Gastrocnemius medialis (tissue), 4 donors: ENCODE data around the gene C1QTNF9. TPM values are rescaled to one million over a fixed set of nuclear protein-coding genes. Genes with fewer than 3 reads are reported as not detected.
"Not testable (repeated sequence)": the region's sequence is repeated elsewhere in the genome, so short reads cannot be mapped to it uniquely, and the experiment has no call there.

Experiments used
- ATAC-seq, 2 donors: fragments of 150-250 bp; one replicate each; pipeline ENCODE4 v1.9.1; 2016
- DNase-seq, 2 donors: peaks; one replicate each; pipeline ENCODE4 v3.0.0-alpha.2; 2019
- H3K27ac ChIP-seq, 4 donors: fragments of 200-600 bp; sonication (generic); 1 replicate in 1 of 4; 2 replicates in 3 of 4; pipeline ENCODE4 v1.5.1; 2016 to 2018; ENCODE audit warnings: mild to moderate bottlenecking in 2 of 4, moderate library complexity in 1 of 4
- H3K27me3 ChIP-seq, 3 donors: fragments of 200-600 bp; sonication (generic) in 2 of 3; 1 replicate in 1 of 3; 2 replicates in 2 of 3; pipeline versions ENCODE4 v1.5.1 to v1.6.0; 2016 to 2019; ENCODE audit warnings: mild to moderate bottlenecking in 1 of 3, moderate library complexity in 1 of 3
- H3K36me3 ChIP-seq, 2 donors: fragments of 200-600 bp; sonication (generic) in 1 of 2; one replicate each; pipeline ENCODE4 v1.5.1; 2017 to 2018
- H3K4me1 ChIP-seq, 2 donors: fragments of 200-600 bp; sonication (generic) in 1 of 2; one replicate each; pipeline ENCODE4 v1.5.1; 2016 to 2017; ENCODE audit warnings: mild to moderate bottlenecking in 2 of 2
- H3K4me3 ChIP-seq, 4 donors: fragments of 200-600 bp; sonication (generic) in 3 of 4; 1 replicate in 1 of 4; 2 replicates in 3 of 4; pipeline ENCODE4 v1.5.1; 2016 to 2019; ENCODE audit warnings: mild to moderate bottlenecking in 2 of 4
- H3K9me3 ChIP-seq, 3 donors: fragments of 200-600 bp; sonication (generic) in 2 of 3; 1 replicate in 1 of 3; 2 replicates in 2 of 3; pipeline ENCODE4 v1.5.1; 2016 to 2019
- POLR2A ChIP-seq, 2 donors: fragments of 450-650 bp; IDR thresholded peaks; one replicate each; pipeline ENCODE4 v1.6.1; 2017; ENCODE audit warnings: antibody characterized with exemption in 2 of 2, mild to moderate bottlenecking in 2 of 2, moderate library complexity in 2 of 2
- in situ Hi-C, 4 donors: fragments of 200-750 bp; cut with MboI; loops; one replicate each; pipeline versions ENCODE4 v1.15.0 to v1.8.0; 2017; ENCODE audit warnings: low sequenced_read_pairs in 4 of 4
- intact Hi-C: fragments of 100-400 bp; cut with DNase I; formaldehyde crosslinking; loops from one replicate; pipeline ENCODE4 v1.15.1; 2023; ENCODE audit warnings: low total_unique reads
- total RNA-seq, 4 donors: library from RNA; depleted of rRNA; stranded (reverse); fragments of >200 nt; gene quantifications; one replicate each; pipeline versions ENCODE4 v1.1.0 to v1.2.3, GENCODE V29; 2016
- TF ChIP-seq, protein P1 (sequence below), 5 experiments: fragments of 450-650 bp in 3 of 5; fragments of 200-600 bp in 2 of 5; sonication (generic) in 2 of 5; IDR thresholded peaks in 4 of 5; conservative IDR thresholded peaks in 1 of 5; 1 replicate in 4 of 5; 2 replicates in 1 of 5; pipeline ENCODE4 v1.5.1; 2016 to 2019; ENCODE audit warnings: antibody characterized with exemption in 5 of 5, mild to moderate bottlenecking in 3 of 5, moderate library complexity in 3 of 5

Gene C1QTNF9
- total RNA-seq, 4 donors from 2014 or later, result 1.0 to 2.1 (median 1.5) TPM

DNA sequence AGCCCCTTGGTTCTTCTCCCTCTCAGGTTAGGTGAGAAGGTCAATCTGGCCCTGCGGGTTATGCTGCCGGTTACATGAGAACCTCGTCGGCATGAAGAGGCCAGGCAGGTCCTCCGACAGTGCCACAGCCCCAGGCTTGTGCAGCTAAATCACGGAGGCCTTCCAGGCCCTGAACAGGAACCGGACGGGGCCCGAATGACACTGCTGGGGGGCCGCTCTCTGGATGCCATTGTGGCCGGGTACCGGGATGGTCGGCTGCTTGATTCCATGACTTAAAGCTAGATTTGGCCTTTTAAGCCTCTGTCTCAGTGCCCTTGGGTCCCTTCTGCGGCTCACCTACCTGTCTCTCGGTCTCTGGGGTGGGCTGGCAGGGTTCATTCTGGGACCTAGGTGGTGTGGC is 48.4 kb downstream of the C1QTNF9 start:
- in situ Hi-C loops, result no loop called here
- DNase-seq, result no peak

DNA sequence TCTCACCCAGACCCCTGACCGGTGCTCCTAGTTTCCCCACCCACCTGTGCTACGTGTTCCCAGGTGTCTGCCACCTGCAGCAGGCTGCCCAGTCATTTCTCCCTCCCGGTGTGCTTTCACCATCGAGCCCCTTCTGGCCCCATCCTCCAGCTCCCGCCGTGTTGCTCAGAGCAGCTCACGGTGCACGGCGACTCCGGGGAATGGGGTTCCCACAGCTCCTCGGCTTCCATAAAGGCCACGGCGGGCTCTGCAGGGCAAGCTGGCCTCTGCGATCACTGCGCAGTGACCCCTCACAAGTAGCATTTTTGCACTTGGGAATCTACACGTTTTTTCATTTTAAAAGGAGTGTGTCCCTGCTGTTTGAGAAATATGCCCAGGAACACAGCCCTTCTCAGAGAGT is 49.5 kb downstream of the C1QTNF9 start:
- in situ Hi-C loops, H3K36me3 ChIP-seq, intact Hi-C loops, H3K4me1 ChIP-seq, H3K27me3 ChIP-seq, ATAC-seq, H3K9me3 ChIP-seq, H3K4me3 ChIP-seq, DNase-seq, H3K27ac ChIP-seq: not testable (repeated sequence)

More for the DNA sequence above, 48.4 kb downstream of the C1QTNF9 start:
- no peak overlapping the region for H3K27ac ChIP-seq
- no peaks in the 10 kb centered on the region for H3K27me3 ChIP-seq
- no peaks in the 10 kb centered on the region for H3K4me1 ChIP-seq
- intact Hi-C loops, result no loop called here
- H3K9me3 ChIP-seq, result no peaks in the 10 kb centered on the region
- H3K36me3 ChIP-seq, result no peaks in the 10 kb centered on the region
- TF ChIP-seq, protein P1, sequence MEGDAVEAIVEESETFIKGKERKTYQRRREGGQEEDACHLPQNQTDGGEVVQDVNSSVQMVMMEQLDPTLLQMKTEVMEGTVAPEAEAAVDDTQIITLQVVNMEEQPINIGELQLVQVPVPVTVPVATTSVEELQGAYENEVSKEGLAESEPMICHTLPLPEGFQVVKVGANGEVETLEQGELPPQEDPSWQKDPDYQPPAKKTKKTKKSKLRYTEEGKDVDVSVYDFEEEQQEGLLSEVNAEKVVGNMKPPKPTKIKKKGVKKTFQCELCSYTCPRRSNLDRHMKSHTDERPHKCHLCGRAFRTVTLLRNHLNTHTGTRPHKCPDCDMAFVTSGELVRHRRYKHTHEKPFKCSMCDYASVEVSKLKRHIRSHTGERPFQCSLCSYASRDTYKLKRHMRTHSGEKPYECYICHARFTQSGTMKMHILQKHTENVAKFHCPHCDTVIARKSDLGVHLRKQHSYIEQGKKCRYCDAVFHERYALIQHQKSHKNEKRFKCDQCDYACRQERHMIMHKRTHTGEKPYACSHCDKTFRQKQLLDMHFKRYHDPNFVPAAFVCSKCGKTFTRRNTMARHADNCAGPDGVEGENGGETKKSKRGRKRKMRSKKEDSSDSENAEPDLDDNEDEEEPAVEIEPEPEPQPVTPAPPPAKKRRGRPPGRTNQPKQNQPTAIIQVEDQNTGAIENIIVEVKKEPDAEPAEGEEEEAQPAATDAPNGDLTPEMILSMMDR (IDR thresholded peaks at IDR 0.05 in 4 of 5, conservative IDR thresholded peaks at IDR 0.05 in 1 of 5), result no peak
- TF ChIP-seq POLR2A (IDR thresholded peaks at IDR 0.05), result no peak
- no peak for ATAC-seq
- no peak overlapping the region for H3K4me3 ChIP-seq

- intact Hi-C loops, DNase-seq, H3K9me3 ChIP-seq, in situ Hi-C loops, H3K27ac ChIP-seq, H3K36me3 ChIP-seq, ATAC-seq, H3K27me3 ChIP-seq, H3K4me3 ChIP-seq, H3K4me1 ChIP-seq: not testable (repeated sequence)
Measured at GRCh38 chr13:24359252-24359651, 49.9 kb downstream of the C1QTNF9 start.

DNA sequence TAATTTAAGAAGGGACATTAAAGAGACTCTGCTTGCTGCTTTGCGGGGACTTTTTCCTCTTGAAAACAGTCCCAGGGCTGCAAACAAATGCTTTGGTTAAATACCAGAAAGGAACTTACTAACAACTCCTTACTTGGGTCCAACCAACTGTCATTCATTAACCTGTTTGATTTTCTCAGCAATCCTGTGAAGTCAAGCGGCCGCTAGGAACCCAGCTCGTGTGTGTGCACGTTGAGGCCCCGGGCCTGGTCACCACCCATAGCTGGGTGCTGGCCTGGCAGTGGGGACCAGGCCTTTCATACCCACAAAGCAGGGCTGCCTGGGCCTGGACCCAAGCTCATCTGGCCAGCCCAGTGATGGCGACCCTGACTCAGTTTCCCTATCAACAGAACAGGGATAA is 50.7 kb downstream of the C1QTNF9 start:
- Histone ChIP-seq H3K4me3 (no peak overlapping the region), H3K27ac (no peak overlapping the region), H3K27me3 (no peaks in the 10 kb centered on the region), H3K9me3 (no peaks in the 10 kb centered on the region), H3K4me1 (no peaks in the 10 kb centered on the region), H3K36me3 (no peaks in the 10 kb centered on the region)
- ATAC-seq (no peak), DNase-seq (no peak)
- in situ Hi-C loops (no loop called here), intact Hi-C loops (no loop called here)
- no peak for TF ChIP-seq POLR2A (IDR thresholded peaks at IDR 0.05)
- TF ChIP-seq, protein P1 (IDR thresholded peaks at IDR 0.05 in 4 of 5, conservative IDR thresholded peaks at IDR 0.05 in 1 of 5), result no peak

DNA sequence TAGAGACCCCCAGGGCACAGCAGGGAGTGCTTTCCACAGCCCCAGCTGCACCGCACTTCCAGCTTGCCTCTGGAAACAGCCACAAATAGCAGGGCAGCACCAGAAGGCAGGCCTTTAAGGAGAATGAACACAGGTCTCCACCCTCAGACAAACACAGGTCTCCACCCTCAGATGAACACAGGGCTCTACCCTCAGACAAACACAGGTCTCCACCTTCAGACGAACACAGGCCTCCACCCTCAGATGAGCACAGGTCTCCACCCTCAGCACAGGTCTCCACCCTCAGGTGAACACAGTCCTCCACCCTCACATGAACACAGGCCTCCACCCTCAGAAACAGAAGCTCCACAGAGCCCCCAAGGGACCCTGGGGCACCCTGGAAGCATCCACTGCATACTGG is 51.7 kb downstream of the C1QTNF9 start:
- H3K4me1 ChIP-seq, result no peaks in the 10 kb centered on the region
- DNase-seq (no peak), ATAC-seq (no peak)
- no peaks in the 10 kb centered on the region for H3K36me3 ChIP-seq
- TF ChIP-seq, protein P1 (IDR thresholded peaks at IDR 0.05 in 4 of 5, conservative IDR thresholded peaks at IDR 0.05 in 1 of 5), result no peak
- TF ChIP-seq POLR2A (IDR thresholded peaks at IDR 0.05), result no peak
- H3K4me3 ChIP-seq, result no peak overlapping the region
- in situ Hi-C loops (no loop called here), intact Hi-C loops (no loop called here)
- no peak overlapping the region for H3K27ac ChIP-seq
- no peaks in the 10 kb centered on the region for H3K9me3 ChIP-seq
- no peaks in the 10 kb centered on the region for H3K27me3 ChIP-seq

GRCh38 chr13:24361852-24362366 is 52.5 kb downstream of the C1QTNF9 start:
- no peak for DNase-seq
- ATAC-seq, result no peak
- Histone ChIP-seq H3K4me1 (no peaks in the 10 kb centered on the region), H3K36me3 (no peaks in the 10 kb centered on the region), H3K27ac (no peak overlapping the region), H3K9me3 (no peaks in the 10 kb centered on the region), H3K4me3 (no peak overlapping the region), H3K27me3 (no peaks in the 10 kb centered on the region)
- intact Hi-C loops (no loop called here), in situ Hi-C loops (no loop called here)
- TF ChIP-seq, protein P1 (IDR thresholded peaks at IDR 0.05 in 4 of 5, conservative IDR thresholded peaks at IDR 0.05 in 1 of 5), result no peak
- no peak for TF ChIP-seq POLR2A (IDR thresholded peaks at IDR 0.05)
